Nephron progenitor cell (in vitro differentiated cells): ENCODE results near the gene MAN1B1.

ENCODE experiments used
- DNase-seq: peaks from one replicate; pipeline ENCODE4 v3.0.0; 2021
- H3K27ac Mint-ChIP-seq: 2 replicates; pipeline ENCODE4 v1.8.0; 2021; ENCODE audit warnings: mild to moderate bottlenecking, moderate library complexity, mixed read lengths
- H3K27me3 Mint-ChIP-seq: 2 replicates; pipeline ENCODE4 v1.8.0; 2021; ENCODE audit warnings: mild to moderate bottlenecking, low read depth, mixed read lengths; ENCODE audit not compliant: poor library complexity
- H3K36me3 Mint-ChIP-seq: 2 replicates; pipeline ENCODE4 v1.8.0; 2021; ENCODE audit warnings: low read depth, mixed read lengths
- H3K4me1 Mint-ChIP-seq: 2 replicates; pipeline ENCODE4 v1.8.0; 2021; ENCODE audit warnings: mixed read lengths
- H3K4me3 Mint-ChIP-seq: 2 replicates; pipeline ENCODE4 v1.8.0; 2021; ENCODE audit warnings: mild to moderate bottlenecking, moderate library complexity, mixed read lengths
- H3K9me3 Mint-ChIP-seq: 2 replicates; pipeline ENCODE4 v1.8.0; 2021; ENCODE audit warnings: mild to moderate bottlenecking, moderate library complexity, mixed read lengths
- CTCF ChIP-seq: fragments of 200-600 bp; sonication (generic); IDR thresholded peaks from 2 replicates; pipeline ENCODE4 v1.5.0; 2021; ENCODE audit warnings: antibody characterized with exemption

Gene MAN1B1

GRCh38 chr9:137110911-137111787 is 24.4 kb downstream of the MAN1B1 start:
- no peaks in the 10 kb centered on the region for H3K36me3 Mint-ChIP-seq
- no peak overlapping the region for H3K4me3 Mint-ChIP-seq
- H3K27me3 Mint-ChIP-seq, result peaks cover 24% of the 10 kb centered on the region
- no peak for DNase-seq
- no peaks in the 10 kb centered on the region for H3K4me1 Mint-ChIP-seq
- H3K27ac Mint-ChIP-seq, result no peak overlapping the region
- TF ChIP-seq CTCF, result no peak
- no peaks in the 10 kb centered on the region for H3K9me3 Mint-ChIP-seq

- Mint-ChIP-seq H3K27me3 (peaks cover 32% of the 10 kb centered on the region), H3K36me3 (no peaks in the 10 kb centered on the region), H3K27ac (no peak overlapping the region), H3K4me1 (no peaks in the 10 kb centered on the region), H3K9me3 (no peaks in the 10 kb centered on the region), H3K4me3 (no peak overlapping the region)
- TF ChIP-seq CTCF, result no peak
- DNase-seq, result no peak
These were observed 25.2 kb downstream of the MAN1B1 start for GRCh38 chr9:137111788-137112563.

- Mint-ChIP-seq H3K4me3 (peak overlapping the region; percentile 36), H3K9me3 (no peaks in the 10 kb centered on the region), H3K27ac (no peak overlapping the region), H3K27me3 (peaks cover 40% of the 10 kb centered on the region), H3K4me1 (no peaks in the 10 kb centered on the region), H3K36me3 (no peaks in the 10 kb centered on the region)
- TF ChIP-seq CTCF, result no peak
- DNase-seq, result no peak
These were observed 26.0 kb downstream of the MAN1B1 start for GRCh38 chr9:137112564-137113384.

GRCh38 chr9:137113385-137114159 is 26.8 kb downstream of the MAN1B1 start:
- Mint-ChIP-seq H3K4me1 (no peaks in the 10 kb centered on the region), H3K9me3 (no peaks in the 10 kb centered on the region), H3K36me3 (no peaks in the 10 kb centered on the region), H3K27me3 (peaks cover 43% of the 10 kb centered on the region), H3K4me3 (peak overlapping the region; percentile 28), H3K27ac (no peak overlapping the region)
- no peak for DNase-seq
- TF ChIP-seq CTCF, result no peak

- Mint-ChIP-seq H3K36me3 (no peaks in the 10 kb centered on the region), H3K27ac (no peak overlapping the region), H3K27me3 (peaks cover 43% of the 10 kb centered on the region), H3K4me3 (peak overlapping the region; percentile 40), H3K9me3 (no peaks in the 10 kb centered on the region), H3K4me1 (no peaks in the 10 kb centered on the region)
- TF ChIP-seq CTCF, result no peak
- DNase-seq, result no peak
These were observed 27.4 kb downstream of the MAN1B1 start for GRCh38 chr9:137114220-137114612.
